ENCODE data around the gene TRAF4. TPM values are rescaled to one million over a fixed set of nuclear protein-coding genes. Genes with fewer than 3 reads are reported as not detected.

The TRAF4 gene
- total RNA-seq, 1 donor from 2014 or later, result 26.5 TPM

- TF ChIP-seq POLR2AphosphoS5 (IDR thresholded peaks at IDR 0.05; ENCODE audit: insufficient read depth in 1 of 2, low read depth in 1 of 2), result no peak
- TF ChIP-seq CTCF (IDR thresholded peaks at IDR 0.05), result no peak
- no peak for TF ChIP-seq POLR2A (IDR thresholded peaks at IDR 0.05)
- H3K4me3 ChIP-seq, result no peak overlapping the region
- H3K4me1 ChIP-seq, result no peaks in the 10 kb centered on the region
- peaks cover 0 to 20% of the 10 kb centered on the region in 2 donors for H3K36me3 ChIP-seq
- H3K9me3 ChIP-seq, result no peaks in the 10 kb centered on the region
- no peak overlapping the region for H3K27ac ChIP-seq
- intact Hi-C loops (cut with DNase I), result no loop called here
- no peaks in the 10 kb centered on the region for H3K27me3 ChIP-seq
- DNase-seq (ENCODE audit: extremely low spot score in 2 of 2), result no peak
Observed at GRCh38 chr17:28758411-28759121, 14.8 kb downstream of the TRAF4 start.

GRCh38 chr17:28759256-28759865 is 15.6 kb downstream of the TRAF4 start:
- no peaks in the 10 kb centered on the region for H3K27me3 ChIP-seq
- peaks cover 0 to 20% of the 10 kb centered on the region in 2 donors for H3K36me3 ChIP-seq
- TF ChIP-seq POLR2AphosphoS5 (IDR thresholded peaks at IDR 0.05; ENCODE audit: insufficient read depth in 1 of 2, low read depth in 1 of 2), result no peak
- no peak for TF ChIP-seq CTCF (IDR thresholded peaks at IDR 0.05)
- TF ChIP-seq POLR2A (IDR thresholded peaks at IDR 0.05), result no peak
- no peak overlapping the region for H3K4me3 ChIP-seq
- H3K27ac ChIP-seq, result no peak overlapping the region
- no peaks in the 10 kb centered on the region for H3K4me1 ChIP-seq
- no peaks in the 10 kb centered on the region for H3K9me3 ChIP-seq
- no peak for DNase-seq (ENCODE audit: extremely low spot score in 2 of 2)
- intact Hi-C loops (cut with DNase I), result no loop called here

GRCh38 chr17:28760601-28761562 is 17.1 kb downstream of the TRAF4 start:
- no peaks in the 10 kb centered on the region for H3K9me3 ChIP-seq
- H3K36me3 ChIP-seq, result peaks cover 0 to 20% of the 10 kb centered on the region in 2 donors
- no peak for DNase-seq (ENCODE audit: extremely low spot score in 2 of 2)
- H3K4me1 ChIP-seq, result no peaks in the 10 kb centered on the region
- no peaks in the 10 kb centered on the region for H3K27me3 ChIP-seq
- H3K27ac ChIP-seq, result no peak overlapping the region
- H3K4me3 ChIP-seq, result no peak overlapping the region
- intact Hi-C loops (cut with DNase I), result loop anchor here (5.0 kb wide), 1 partner anchor 136 kb away; the partner anchor contains the start of gene FLOT2
- TF ChIP-seq POLR2A (IDR thresholded peaks at IDR 0.05) (no peak), POLR2AphosphoS5 (IDR thresholded peaks at IDR 0.05; ENCODE audit: insufficient read depth in 1 of 2, low read depth in 1 of 2) (no peak), CTCF (IDR thresholded peaks at IDR 0.05) (no peak)

- Histone ChIP-seq H3K9me3 (no peaks in the 10 kb centered on the region), H3K27ac (no peak overlapping the region), H3K27me3 (no peaks in the 10 kb centered on the region), H3K36me3 (peaks cover 0 to 27% of the 10 kb centered on the region in 2 donors), H3K4me3 (no peak overlapping the region), H3K4me1 (no peaks in the 10 kb centered on the region)
- intact Hi-C loops (cut with DNase I), result loop anchor here (5.0 kb wide), 1 partner anchor 134 kb away; the partner anchor contains the start of gene FLOT2
- no peak for DNase-seq (ENCODE audit: extremely low spot score in 2 of 2)
- TF ChIP-seq POLR2AphosphoS5 (IDR thresholded peaks at IDR 0.05; ENCODE audit: insufficient read depth in 1 of 2, low read depth in 1 of 2) (no peak), POLR2A (IDR thresholded peaks at IDR 0.05) (no peak), CTCF (IDR thresholded peaks at IDR 0.05) (no peak)
Observed at GRCh38 chr17:28763137-28763799, 19.5 kb downstream of the TRAF4 start.
